IPS-18c (cell line): ENCODE measurements around the gene MYH2.
"Not testable (repeated sequence)": the region's sequence is repeated elsewhere in the genome, so short reads cannot be mapped to it uniquely, and the experiment has no call there.

Source experiments
- H3K4me3 ChIP-seq: 2 replicates; pipeline ENCODE4 v1.7.0; 2013; ENCODE audit warnings: low read depth, mild to moderate bottlenecking, low read length, moderate library complexity; ENCODE audit not compliant: insufficient read depth
- H3K9me3 ChIP-seq: one replicate; pipeline ENCODE4 v1.6.1; 2013; ENCODE audit warnings: mild to moderate bottlenecking, low read length, moderate library complexity; ENCODE audit not compliant: control insufficient read depth, insufficient read depth

Gene MYH2

GRCh38 chr17:10549096-10549842 is at the start of gene MYH2:
MYH2 (minus strand) TSS chr17:10549658; CDS start chr17:10547920, 1,738 bp downstream.
- Histone ChIP-seq H3K4me3 (no peak within 1 kb of the TSS), H3K9me3 (no peaks in the 10 kb centered on the region)

GRCh38 chr17:10598621-10599020 is 49.2 kb upstream of the MYH2 start:
- no peaks in the 10 kb centered on the region for H3K9me3 ChIP-seq
- H3K4me3 ChIP-seq = no peak overlapping the region

GRCh38 chr17:10589553-10590145 is 40.2 kb upstream of the MYH2 start:
- H3K4me3 ChIP-seq = no peak overlapping the region
- H3K9me3 ChIP-seq = no peaks in the 10 kb centered on the region

DNA sequence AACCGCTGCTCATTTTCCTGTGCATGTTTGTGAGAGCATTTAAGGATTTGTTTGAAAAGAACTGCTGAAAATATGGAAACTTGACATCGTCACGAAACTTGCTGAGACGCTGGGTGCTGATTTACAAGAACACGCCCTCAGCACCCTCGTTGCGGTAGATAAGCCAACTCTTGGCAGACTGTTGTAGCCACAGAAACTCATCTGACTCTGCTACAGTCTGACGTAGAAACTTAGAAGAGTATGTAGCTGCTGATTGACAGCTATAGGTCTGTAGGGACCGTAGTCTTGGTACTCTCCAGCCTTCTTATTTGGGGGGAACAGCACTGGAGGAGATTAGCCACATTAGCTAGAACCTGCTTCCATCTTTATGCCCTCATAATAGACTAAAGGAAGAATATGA is 36.1 kb upstream of the MYH2 start:
- no peak overlapping the region for H3K4me3 ChIP-seq
- H3K9me3 ChIP-seq = no peaks in the 10 kb centered on the region

DNA sequence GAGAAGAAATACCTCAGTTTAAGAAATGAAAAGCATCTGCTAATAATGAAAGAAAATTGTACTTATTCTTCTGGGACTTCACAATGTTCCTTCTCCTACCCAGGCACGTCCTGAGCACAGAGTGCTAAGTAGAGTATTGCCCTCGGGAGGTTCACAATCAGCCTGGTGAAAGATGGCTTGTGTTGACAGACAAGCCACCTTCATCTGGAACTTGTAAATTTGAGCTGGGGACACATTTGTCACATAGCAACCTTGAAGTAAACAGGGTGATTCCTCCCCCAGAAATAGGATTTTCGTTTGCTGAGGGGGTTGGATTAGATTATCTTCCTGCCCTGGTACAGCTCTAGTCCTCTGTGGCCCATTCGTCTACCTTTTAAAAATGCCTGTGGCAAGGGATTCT is 34.4 kb upstream of the MYH2 start:
- H3K9me3 ChIP-seq = no peaks in the 10 kb centered on the region
- H3K4me3 ChIP-seq = no peak overlapping the region

GRCh38 chr17:10579270-10579669 is 29.8 kb upstream of the MYH2 start:
- no peak overlapping the region for H3K4me3 ChIP-seq
- H3K9me3 ChIP-seq = no peaks in the 10 kb centered on the region

DNA sequence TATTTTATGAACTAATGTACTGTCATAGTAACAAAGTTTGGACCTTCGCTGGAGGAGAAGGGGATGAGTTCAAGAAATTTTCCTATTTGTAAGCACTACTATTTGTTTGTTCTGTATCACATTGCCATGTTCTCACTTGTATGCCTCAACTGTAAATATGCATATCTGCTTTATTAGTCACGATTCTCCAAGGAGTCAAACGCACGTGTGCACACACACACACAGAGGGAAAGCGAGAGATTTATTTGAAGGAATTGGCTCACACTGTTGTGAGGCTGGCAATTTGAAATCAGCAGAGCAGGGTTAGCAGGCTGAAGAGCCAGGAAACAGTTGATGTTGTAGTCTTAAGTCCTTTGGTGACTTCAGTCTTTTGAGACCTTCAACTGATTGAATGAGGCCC is 24.9 kb upstream of the MYH2 start:
- no peaks in the 10 kb centered on the region for H3K9me3 ChIP-seq

GRCh38 chr17:10563991-10564660 is 14.7 kb upstream of the MYH2 start:
- H3K9me3 ChIP-seq = no peaks in the 10 kb centered on the region
- H3K4me3 ChIP-seq = no peak overlapping the region

More for the DNA sequence above, 24.9 kb upstream of the MYH2 start:
- H3K4me3 ChIP-seq = no peak overlapping the region

GRCh38 chr17:10558049-10558448 is 8.6 kb upstream of the MYH2 start:
- Histone ChIP-seq H3K9me3 (no peaks in the 10 kb centered on the region), H3K4me3 (no peak overlapping the region)

DNA sequence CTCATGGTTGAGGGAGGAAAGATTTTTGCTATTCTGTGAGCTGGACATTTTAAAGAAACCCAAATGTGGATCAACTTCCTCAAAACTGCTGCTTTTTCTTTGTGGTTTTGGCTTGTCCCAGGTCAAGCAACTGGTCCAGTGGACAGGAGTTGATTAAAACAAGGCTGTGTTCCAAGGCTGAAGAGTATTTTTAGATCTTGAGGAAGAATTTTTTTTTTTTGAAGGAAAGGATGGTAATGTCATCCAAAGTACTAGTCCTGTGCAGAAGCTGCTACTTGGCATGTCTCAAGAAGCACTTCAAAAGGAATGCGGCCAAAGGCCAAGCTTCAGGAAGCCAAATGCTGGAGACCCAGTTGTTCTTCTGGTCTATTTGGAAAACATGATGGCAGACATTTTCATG is 8.0 kb upstream of the MYH2 start:
- no peak overlapping the region for H3K4me3 ChIP-seq
- H3K9me3 ChIP-seq = no peaks in the 10 kb centered on the region

GRCh38 chr17:10556301-10557005 is 7.0 kb upstream of the MYH2 start:
- Histone ChIP-seq H3K9me3 (no peaks in the 10 kb centered on the region), H3K4me3 (no peak overlapping the region)

DNA sequence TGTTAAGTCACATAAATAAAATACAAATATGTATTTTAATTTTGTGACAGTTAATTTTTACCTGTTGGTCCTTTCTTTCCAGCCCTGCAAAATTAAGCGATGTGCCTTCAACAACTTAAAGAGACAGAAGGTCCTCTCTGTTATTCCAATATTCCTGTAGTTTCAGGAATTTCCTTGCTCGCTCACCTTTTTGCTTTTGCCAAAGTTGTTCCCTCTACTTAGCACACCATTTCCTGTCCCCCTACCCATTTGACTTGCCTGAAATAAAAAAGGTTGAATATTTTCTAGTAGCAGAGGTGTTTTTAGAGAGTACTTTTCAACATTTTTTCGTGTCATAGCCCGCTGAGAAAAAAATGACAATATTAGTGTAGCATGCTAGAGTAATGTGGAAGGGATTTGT is 556 bp upstream of the MYH2 start:
- no peak overlapping the region for H3K4me3 ChIP-seq
- no peaks in the 10 kb centered on the region for H3K9me3 ChIP-seq

DNA sequence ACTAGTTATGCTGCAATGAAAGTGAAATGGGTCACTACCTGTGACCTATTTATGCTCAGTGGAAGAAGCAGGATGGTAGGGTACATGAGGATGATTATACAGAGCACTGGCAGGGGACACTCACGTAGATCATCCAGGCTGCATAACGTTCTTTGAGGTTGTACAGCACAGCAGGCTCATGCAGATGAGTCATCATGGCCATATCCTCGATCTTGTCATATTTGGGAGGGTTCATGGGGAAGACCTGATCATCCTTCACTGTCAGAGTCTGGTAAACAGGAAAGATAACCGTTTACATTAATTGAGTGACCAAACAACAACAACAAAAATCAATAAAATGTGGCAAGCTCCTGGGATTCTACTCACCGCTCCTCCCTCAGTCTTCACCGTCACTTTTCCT is 2.1 kb downstream of the MYH2 start:
- Histone ChIP-seq H3K9me3 (no peaks in the 10 kb centered on the region), H3K4me3 (no peak overlapping the region)

DNA sequence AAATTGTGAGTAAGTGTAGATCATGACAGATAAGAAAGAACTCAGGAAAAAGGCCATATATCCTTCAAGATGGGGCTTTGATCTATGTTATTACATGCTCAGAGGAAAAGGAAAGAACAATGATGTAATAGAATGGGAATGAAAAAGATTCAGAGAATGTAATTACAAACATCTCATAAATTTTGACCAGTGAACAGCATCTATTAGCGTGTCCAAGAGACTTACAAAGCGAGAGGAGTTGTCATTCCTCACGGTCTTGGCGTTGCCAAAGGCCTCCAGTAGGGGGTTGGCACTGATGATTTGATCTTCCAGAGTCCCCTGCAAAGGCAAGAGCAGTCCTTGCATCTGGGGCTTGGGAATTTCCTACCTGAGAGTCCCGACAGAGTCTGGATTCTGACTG is 6.0 kb downstream of the MYH2 start:
- not testable (repeated sequence) for H3K9me3 ChIP-seq, H3K4me3 ChIP-seq

GRCh38 chr17:10541179-10541578 is 8.3 kb downstream of the MYH2 start:
- not testable (repeated sequence) for H3K9me3 ChIP-seq

GRCh38 chr17:10532026-10532425 is 17.4 kb downstream of the MYH2 start:
- Histone ChIP-seq H3K4me3 (no peak overlapping the region), H3K9me3 (no peaks in the 10 kb centered on the region)

More at GRCh38 chr17:10541179-10541578, 8.3 kb downstream of the MYH2 start:
- not testable (repeated sequence) for H3K4me3 ChIP-seq

DNA sequence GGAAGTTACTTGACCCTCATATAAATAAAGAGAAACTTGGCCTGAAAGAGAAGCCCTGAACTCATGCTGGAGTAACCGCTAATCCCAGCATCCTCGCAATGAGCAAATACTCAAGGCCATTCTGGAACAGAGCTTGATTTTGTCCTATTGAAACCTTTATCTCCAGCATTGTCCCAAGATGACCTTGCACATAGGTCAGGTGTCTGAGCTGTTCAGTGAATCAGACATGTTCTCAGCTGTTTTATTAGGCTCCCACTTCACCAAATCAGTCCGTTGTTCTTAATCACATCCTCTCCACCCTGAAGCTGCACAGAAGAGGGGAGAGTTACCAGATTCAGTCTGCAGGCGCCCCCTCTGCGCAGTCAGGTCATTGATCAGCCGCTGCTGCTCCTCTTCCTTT is 22.0 kb downstream of the MYH2 start:
- H3K9me3 ChIP-seq = no peaks in the 10 kb centered on the region
- H3K4me3 ChIP-seq = no peak overlapping the region

- Histone ChIP-seq H3K9me3 (no peaks in the 10 kb centered on the region), H3K4me3 (no peak overlapping the region)
Measured at GRCh38 chr17:10526517-10526916, 22.9 kb downstream of the MYH2 start.
